Esophagus squamous epithelium (tissue), 5 donors: ENCODE results near the gene GPER1. TPM values are rescaled to one million over a fixed set of nuclear protein-coding genes. Genes with fewer than 3 reads are reported as not detected.

ENCODE experiments used
- DNase-seq: peaks from one replicate; lab custom pipeline; 2025; lab: John Stamatoyannopoulos, UW
- H3K27ac ChIP-seq, 4 donors: fragments of 200-600 bp; sonication (generic); one replicate each; pipeline ENCODE4 v1.5.1; 2016 to 2019; ENCODE audit warnings: mild to moderate bottlenecking in 1 of 4
- H3K27me3 ChIP-seq, 4 donors: fragments of 200-600 bp; sonication (generic); 1 replicate in 3 of 4; 2 replicates in 1 of 4; pipeline versions ENCODE4 v1.5.1 to v1.6.0; 2017 to 2021; ENCODE audit warnings: antibody characterized with exemption in 1 of 4
- H3K36me3 ChIP-seq, 3 donors: fragments of 200-600 bp; sonication (generic); one replicate each; pipeline ENCODE4 v1.5.1; 2016 to 2019
- H3K4me1 ChIP-seq, 3 donors: fragments of 200-600 bp; sonication (generic); one replicate each; pipeline ENCODE4 v1.5.1; 2017 to 2019
- H3K4me3 ChIP-seq, 4 donors: fragments of 200-600 bp; sonication (generic); 1 replicate in 3 of 4; 2 replicates in 1 of 4; pipeline ENCODE4 v1.5.1; 2016 to 2019; ENCODE audit warnings: mild to moderate bottlenecking in 2 of 4, moderate library complexity in 1 of 4
- H3K9me3 ChIP-seq, 3 donors: fragments of 200-600 bp; sonication (generic); one replicate each; pipeline ENCODE4 v1.5.1; 2016 to 2019
- POLR2A ChIP-seq, 4 donors: fragments of 450-650 bp; IDR thresholded peaks; one replicate each; pipeline ENCODE4 v1.6.1; 2017; ENCODE audit warnings: antibody characterized with exemption in 4 of 4, mild to moderate bottlenecking in 4 of 4, moderate library complexity in 3 of 4
- WGBS, 2 donors: methylation state at CpG; one replicate each; pipeline ENCODE4 v1.1.5; 2018; 5-methylcytosine and 5-hydroxymethylcytosine counted together
- intact Hi-C: fragments of 100-400 bp; cut with DNase I; formaldehyde crosslinking; loops from one replicate; pipeline ENCODE4 v1.15.0; 2022
- total RNA-seq, 4 donors: library from RNA; depleted of rRNA; stranded (reverse); fragments of >200 nt; gene quantifications; one replicate each; pipeline ENCODE4 v1.1.0, GENCODE V29; 2016
- TF ChIP-seq, protein P1 (sequence below), 6 experiments: fragments of 450-650 bp in 4 of 6; fragments of 200-600 bp in 2 of 6; sonication (generic) in 2 of 6; IDR thresholded peaks; one replicate each; pipeline ENCODE4 v1.5.1; 2016 to 2019; ENCODE audit warnings: antibody characterized with exemption in 6 of 6, mild to moderate bottlenecking in 4 of 6, moderate library complexity in 4 of 6
- donor health status: DM: yes; HTN: yes; CAD: no.

Gene GPER1
- total RNA-seq, 4 donors from 2014 or later, result 0.87 to 2.3 (median 1.5) TPM

GRCh38 chr7:1055491-1055955 is 32.4 kb upstream of the GPER1 start:
- no peak for TF ChIP-seq POLR2A (IDR thresholded peaks at IDR 0.05)
- TF ChIP-seq, protein P1, sequence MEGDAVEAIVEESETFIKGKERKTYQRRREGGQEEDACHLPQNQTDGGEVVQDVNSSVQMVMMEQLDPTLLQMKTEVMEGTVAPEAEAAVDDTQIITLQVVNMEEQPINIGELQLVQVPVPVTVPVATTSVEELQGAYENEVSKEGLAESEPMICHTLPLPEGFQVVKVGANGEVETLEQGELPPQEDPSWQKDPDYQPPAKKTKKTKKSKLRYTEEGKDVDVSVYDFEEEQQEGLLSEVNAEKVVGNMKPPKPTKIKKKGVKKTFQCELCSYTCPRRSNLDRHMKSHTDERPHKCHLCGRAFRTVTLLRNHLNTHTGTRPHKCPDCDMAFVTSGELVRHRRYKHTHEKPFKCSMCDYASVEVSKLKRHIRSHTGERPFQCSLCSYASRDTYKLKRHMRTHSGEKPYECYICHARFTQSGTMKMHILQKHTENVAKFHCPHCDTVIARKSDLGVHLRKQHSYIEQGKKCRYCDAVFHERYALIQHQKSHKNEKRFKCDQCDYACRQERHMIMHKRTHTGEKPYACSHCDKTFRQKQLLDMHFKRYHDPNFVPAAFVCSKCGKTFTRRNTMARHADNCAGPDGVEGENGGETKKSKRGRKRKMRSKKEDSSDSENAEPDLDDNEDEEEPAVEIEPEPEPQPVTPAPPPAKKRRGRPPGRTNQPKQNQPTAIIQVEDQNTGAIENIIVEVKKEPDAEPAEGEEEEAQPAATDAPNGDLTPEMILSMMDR (IDR thresholded peaks at IDR 0.05), result no peak
- H3K27ac ChIP-seq, result peak overlapping the region; percentile 36 to 90 (median 76)
- peaks cover 30 to 97% (median 44%) of the 10 kb centered on the region in 3 donors for H3K4me1 ChIP-seq
- H3K4me3 ChIP-seq, result peak overlapping the region in 3 of 4 donors; percentile 30 to 58 (median 38)
- H3K27me3 ChIP-seq, result no peaks in the 10 kb centered on the region
- H3K36me3 ChIP-seq, result peaks cover 0 to 19% (median 0%) of the 10 kb centered on the region in 3 donors
- WGBS, 2 donors, result 52 to 74% methylated on average over 8 to 9 of the region's 15 CpGs
- no peak for DNase-seq
- no peaks in the 10 kb centered on the region for H3K9me3 ChIP-seq
- intact Hi-C loops, result no loop called here

DNA sequence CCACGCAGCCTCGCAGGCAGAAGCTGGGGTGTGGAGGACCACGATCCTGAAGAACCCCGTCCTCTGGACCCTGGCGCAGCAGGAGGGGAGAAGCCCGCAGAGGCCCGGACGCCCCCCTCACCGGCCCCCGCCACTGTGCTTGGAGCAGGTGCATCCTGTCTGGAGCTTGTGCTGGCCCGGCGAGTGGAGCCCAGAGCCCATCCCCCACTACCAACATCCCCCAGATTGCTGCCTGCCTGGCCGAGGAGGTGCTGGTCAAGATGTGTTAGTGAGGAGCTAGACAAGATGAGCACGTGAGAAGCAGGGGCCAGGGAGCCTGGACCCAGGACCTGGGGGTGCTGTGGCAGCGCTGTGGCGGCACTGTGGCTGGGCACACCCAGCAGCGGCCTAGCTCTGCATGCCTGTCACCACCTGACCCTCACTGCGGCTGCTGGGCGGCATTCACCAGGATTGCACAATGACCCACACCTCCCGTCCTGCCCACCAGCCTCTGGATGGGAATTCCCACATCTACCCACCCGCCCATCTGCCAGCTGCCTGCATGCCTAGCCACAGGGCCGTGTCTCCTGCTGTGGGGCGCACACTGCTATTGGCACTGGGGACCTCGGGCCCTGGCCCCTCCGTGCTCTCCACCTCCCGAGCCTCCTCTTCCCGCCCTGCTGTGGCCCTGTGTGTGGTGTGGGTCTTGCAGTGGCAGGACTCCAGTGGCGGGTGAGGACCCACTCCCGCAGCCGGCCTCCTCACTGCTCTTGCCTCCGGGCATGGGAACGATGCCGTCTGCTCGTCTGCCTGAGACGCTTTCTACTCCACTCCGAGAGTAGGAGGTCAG is 31.7 kb upstream of the GPER1 start:
- H3K27me3 ChIP-seq, result no peaks in the 10 kb centered on the region
- H3K27ac ChIP-seq, result peak overlapping the region; percentile 30 to 90 (median 76)
- intact Hi-C loops, result no loop called here
- peaks cover 0 to 19% (median 0%) of the 10 kb centered on the region in 3 donors for H3K36me3 ChIP-seq
- TF ChIP-seq, protein P1 (IDR thresholded peaks at IDR 0.05), result no peak
- peak in 1 of 4 donors; percentile 7 for TF ChIP-seq POLR2A (IDR thresholded peaks at IDR 0.05)
- no peak for DNase-seq
- H3K9me3 ChIP-seq, result no peaks in the 10 kb centered on the region
- peak overlapping the region in 3 of 4 donors; percentile 30 to 58 (median 38) for H3K4me3 ChIP-seq
- H3K4me1 ChIP-seq, result peaks cover 37 to 97% (median 46%) of the 10 kb centered on the region in 3 donors
- WGBS, 2 donors, result 49 to 82% methylated on average over 13 to 15 of the region's 36 CpGs

DNA sequence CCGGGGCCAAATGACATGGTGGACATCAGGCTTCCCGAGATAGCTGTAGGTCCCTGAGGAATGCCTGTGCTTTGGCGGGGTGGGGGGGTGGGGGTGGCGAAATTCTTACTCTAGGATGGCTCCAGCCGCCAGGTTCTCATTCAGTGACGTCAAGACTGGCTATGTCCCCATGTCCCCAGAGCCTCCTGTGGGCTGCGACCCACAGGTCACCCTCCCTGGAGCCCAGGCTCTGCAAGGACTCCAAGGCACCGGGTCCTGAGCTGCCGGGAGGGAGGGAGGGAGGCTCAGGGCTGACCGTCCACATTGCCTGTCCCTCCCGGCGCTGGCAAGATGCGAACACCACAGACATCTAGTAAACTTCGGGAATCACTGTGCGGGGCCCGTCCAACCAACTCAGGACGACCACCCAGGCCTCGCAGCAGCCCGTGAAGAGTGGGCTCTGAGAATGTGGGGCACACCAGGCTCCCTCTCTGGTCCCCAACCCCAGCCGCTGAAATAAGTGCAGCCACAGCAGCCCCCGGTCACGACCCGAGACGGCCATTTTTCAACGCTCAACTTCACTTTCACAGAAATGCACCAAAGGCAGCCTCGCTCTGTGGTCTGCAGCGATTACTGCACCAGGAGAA is 31.0 kb upstream of the GPER1 start:
- Histone ChIP-seq H3K4me3 (peak overlapping the region in 1 of 4 donors; percentile 58), H3K36me3 (peaks cover 0 to 19% (median 0%) of the 10 kb centered on the region in 3 donors), H3K4me1 (peaks cover 44 to 97% (median 48%) of the 10 kb centered on the region in 3 donors), H3K9me3 (no peaks in the 10 kb centered on the region), H3K27me3 (no peaks in the 10 kb centered on the region), H3K27ac (peak overlapping the region in 2 of 4 donors; percentile 82 to 90)
- intact Hi-C loops, result no loop called here
- WGBS, 2 donors, result 97 to 100% methylated on average over 5 to 13 of the region's 27 CpGs
- no peak for DNase-seq
- TF ChIP-seq, protein P1 (IDR thresholded peaks at IDR 0.05), result no peak
- TF ChIP-seq POLR2A (IDR thresholded peaks at IDR 0.05), result no peak

DNA sequence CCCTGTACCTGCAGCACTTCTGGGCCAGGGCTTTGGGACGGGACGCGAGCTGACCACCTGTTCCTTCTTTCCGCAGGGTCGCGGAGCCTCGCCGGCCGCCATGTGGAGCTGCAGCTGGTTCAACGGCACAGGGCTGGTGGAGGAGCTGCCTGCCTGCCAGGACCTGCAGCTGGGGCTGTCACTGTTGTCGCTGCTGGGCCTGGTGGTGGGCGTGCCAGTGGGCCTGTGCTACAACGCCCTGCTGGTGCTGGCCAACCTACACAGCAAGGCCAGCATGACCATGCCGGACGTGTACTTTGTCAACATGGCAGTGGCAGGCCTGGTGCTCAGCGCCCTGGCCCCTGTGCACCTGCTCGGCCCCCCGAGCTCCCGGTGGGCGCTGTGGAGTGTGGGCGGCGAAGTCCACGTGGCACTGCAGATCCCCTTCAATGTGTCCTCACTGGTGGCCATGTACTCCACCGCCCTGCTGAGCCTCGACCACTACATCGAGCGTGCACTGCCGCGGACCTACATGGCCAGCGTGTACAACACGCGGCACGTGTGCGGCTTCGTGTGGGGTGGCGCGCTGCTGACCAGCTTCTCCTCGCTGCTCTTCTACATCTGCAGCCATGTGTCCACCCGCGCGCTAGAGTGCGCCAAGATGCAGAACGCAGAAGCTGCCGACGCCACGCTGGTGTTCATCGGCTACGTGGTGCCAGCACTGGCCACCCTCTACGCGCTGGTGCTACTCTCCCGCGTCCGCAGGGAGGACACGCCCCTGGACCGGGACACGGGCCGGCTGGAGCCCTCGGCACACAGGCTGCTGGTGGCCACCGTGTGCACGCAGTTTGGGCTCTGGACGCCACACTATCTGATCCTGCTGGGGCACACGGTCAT is 30.3 kb upstream of the GPER1 start:
- H3K4me3 ChIP-seq, result no peak overlapping the region
- DNase-seq, result no peak
- 92 to 96% methylated on average over 8 to 47 of the region's 62 CpGs for WGBS, 2 donors
- intact Hi-C loops, result no loop called here
- TF ChIP-seq, protein P1 (IDR thresholded peaks at IDR 0.05), result no peak
- TF ChIP-seq POLR2A (IDR thresholded peaks at IDR 0.05), result no peak
- peaks cover 0 to 19% (median 0%) of the 10 kb centered on the region in 3 donors for H3K36me3 ChIP-seq
- H3K4me1 ChIP-seq, result peaks cover 46 to 97% (median 46%) of the 10 kb centered on the region in 3 donors
- no peaks in the 10 kb centered on the region for H3K9me3 ChIP-seq
- H3K27ac ChIP-seq, result peak overlapping the region in 1 of 4 donors; percentile 10
- no peaks in the 10 kb centered on the region for H3K27me3 ChIP-seq
